MCF 10A (cell line): ENCODE results near the gene APBA2. TPM values are rescaled to one million over a fixed set of nuclear protein-coding genes. Genes with fewer than 3 reads are reported as not detected.

Experiments
- BruUV-seq: library from RNA; stranded (reverse); fragments of 400-500 nt; replicated peaks from 2 replicates; lab custom pipeline; 2021; lab: Mats Ljungman, UMichigan
- CTCF ChIA-PET: fragments of 300-600 bp; sonication (Branson Sonifier 250); formaldehyde crosslinking; extraction: SDS; loops from one replicate; lab custom pipeline; 2021; ENCODE audit warnings: antibody characterized with exemption, inconsistent platforms; lab: Yijun Ruan, JAX
- POLR2A ChIA-PET: fragments of 300-600, 350-650 bp; sonication (Branson Sonifier 250); formaldehyde crosslinking; extraction: SDS; loops from one replicate; lab custom pipeline; 2020; ENCODE audit warnings: antibody characterized with exemption, inconsistent platforms; lab: Yijun Ruan, JAX
- DNase-seq: peaks from one replicate; pipeline ENCODE4 v3.0.0-alpha.2; 2018; ENCODE audit not compliant: unreplicated experiment
- H3K27ac Mint-ChIP-seq: one replicate; pipeline ENCODE4 v1.8.0; 2022; ENCODE audit warnings: mild to moderate bottlenecking, low read depth, mixed read lengths; ENCODE audit not compliant: unreplicated experiment
- H3K27me3 Mint-ChIP-seq: one replicate; pipeline ENCODE4 v1.8.0; 2022; ENCODE audit warnings: mixed read lengths; ENCODE audit not compliant: insufficient read depth, unreplicated experiment
- H3K36me3 Mint-ChIP-seq: one replicate; pipeline ENCODE4 v1.8.0; 2022; ENCODE audit warnings: mild to moderate bottlenecking, moderate library complexity, mixed read lengths; ENCODE audit not compliant: insufficient read depth, unreplicated experiment
- H3K4me1 Mint-ChIP-seq: one replicate; pipeline ENCODE4 v1.8.0; 2022; ENCODE audit warnings: mixed read lengths; ENCODE audit not compliant: insufficient read depth, unreplicated experiment
- H3K4me3 Mint-ChIP-seq: one replicate; pipeline ENCODE4 v1.8.0; 2022; ENCODE audit warnings: mild to moderate bottlenecking, moderate library complexity, mixed read lengths; ENCODE audit not compliant: unreplicated experiment
- H3K9me3 Mint-ChIP-seq: one replicate; pipeline ENCODE4 v1.8.0; 2022; ENCODE audit warnings: mixed read lengths; ENCODE audit not compliant: unreplicated experiment
- CTCF ChIP-seq: fragments of 200-600 bp; IDR thresholded peaks from one replicate; pipeline ENCODE4 v1.8.0; 2022; ENCODE audit warnings: antibody characterized with exemption, mild to moderate bottlenecking; ENCODE audit not compliant: unreplicated experiment
- intact Hi-C: fragments of 100-400 bp; cut with micrococcal nuclease; formaldehyde crosslinking; loops from 2 replicates; pipeline ENCODE4 v1.14.1; 2022
- total RNA-seq: library from RNA; stranded (reverse); gene quantifications from 2 replicates; pipeline ENCODE4 v1.2.3, GENCODE V29; 2022

APBA2 gene
- total RNA-seq, 1 experiment from 2014 or later, result not detected

- H3K27me3 Mint-ChIP-seq, result no peaks in the 10 kb centered on the region
- H3K27ac Mint-ChIP-seq, result no peak overlapping the region
- no peak for DNase-seq
- POLR2A ChIA-PET, result interaction anchor here (0.6 kb wide), 1 partner anchor 77 kb away, joined by 3 read pairs; no protein-coding TSS in a partner anchor
- H3K4me3 Mint-ChIP-seq, result no peak overlapping the region
- intact Hi-C loops, result no loop called here
- H3K4me1 Mint-ChIP-seq, result no peaks in the 10 kb centered on the region
- no peak for TF ChIP-seq CTCF
- CTCF ChIA-PET, result interaction anchor here (0.6 to 1.2 kb wide), 2 partner anchors 20 to 32 kb away, joined by 3 read pairs; no protein-coding TSS in a partner anchor
- no peaks in the 10 kb centered on the region for H3K9me3 Mint-ChIP-seq
- no peaks in the 10 kb centered on the region for H3K36me3 Mint-ChIP-seq
- BruUV-seq, result no TSS peak
Measured at GRCh38 chr15:29121907-29122306, 236.1 kb downstream of the APBA2 start.

DNA sequence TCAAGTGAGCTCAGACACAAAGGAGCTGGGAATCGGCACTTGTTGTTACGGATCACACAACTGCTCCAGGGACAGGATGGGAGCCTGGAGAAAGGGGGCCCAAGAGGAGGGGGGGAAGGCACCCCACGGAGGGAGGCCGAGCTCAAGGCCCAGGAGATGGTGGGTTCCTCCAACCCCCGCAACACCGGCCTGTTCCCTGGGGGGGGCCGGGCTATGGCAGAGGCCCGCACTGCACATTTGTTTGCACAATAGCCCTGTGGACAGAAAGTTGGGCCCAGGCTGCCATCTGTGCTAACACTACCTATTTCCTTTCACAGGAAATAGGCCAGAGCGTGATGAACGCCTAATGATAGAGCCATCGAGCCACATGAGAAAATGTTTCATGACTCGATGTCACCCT lies 236.7 kb downstream of the APBA2 start:
- no TSS peak for BruUV-seq
- Mint-ChIP-seq H3K4me3 (no peak overlapping the region), H3K36me3 (no peaks in the 10 kb centered on the region), H3K9me3 (no peaks in the 10 kb centered on the region), H3K27me3 (no peaks in the 10 kb centered on the region), H3K27ac (no peak overlapping the region), H3K4me1 (no peaks in the 10 kb centered on the region)
- POLR2A ChIA-PET, result interaction anchor here (0.6 kb wide), 1 partner anchor 76 kb away, joined by 3 read pairs; no protein-coding TSS in a partner anchor
- CTCF ChIA-PET, result interaction anchor here (1.2 kb wide), 1 partner anchor 21 kb away, joined by 3 read pairs; no protein-coding TSS in a partner anchor
- DNase-seq, result no peak
- no peak for TF ChIP-seq CTCF
- intact Hi-C loops, result no loop called here

DNA sequence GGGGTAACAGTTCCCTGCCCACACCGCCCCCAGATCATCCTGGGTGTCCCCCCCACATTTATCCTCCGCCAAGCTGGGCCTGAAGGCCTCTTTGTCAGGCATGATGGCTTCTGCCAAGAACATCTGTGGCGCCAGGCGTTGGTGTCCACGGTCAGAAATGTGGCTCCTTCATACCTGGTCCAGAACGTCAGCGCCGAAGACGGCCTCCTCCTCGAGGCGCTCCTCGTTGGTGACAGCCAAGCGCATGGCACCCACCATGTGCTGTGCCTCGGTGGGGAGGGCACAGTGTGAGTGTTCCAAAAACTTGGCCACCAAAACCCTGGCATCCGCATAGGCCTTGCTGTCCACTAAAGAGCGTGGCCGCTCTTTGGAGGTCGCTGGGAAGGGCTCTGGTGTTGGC lies 237.4 kb downstream of the APBA2 start:
- no peak overlapping the region for H3K27ac Mint-ChIP-seq
- intact Hi-C loops, result no loop called here
- H3K36me3 Mint-ChIP-seq, result no peaks in the 10 kb centered on the region
- CTCF ChIA-PET, result interaction anchor here (0.7 kb wide), 1 partner anchor 8 kb away, joined by 3 read pairs; no protein-coding TSS in a partner anchor
- no peaks in the 10 kb centered on the region for H3K9me3 Mint-ChIP-seq
- POLR2A ChIA-PET, result no interaction called here
- no peak for TF ChIP-seq CTCF
- no peaks in the 10 kb centered on the region for H3K27me3 Mint-ChIP-seq
- no peaks in the 10 kb centered on the region for H3K4me1 Mint-ChIP-seq
- H3K4me3 Mint-ChIP-seq, result no peak overlapping the region
- no TSS peak for BruUV-seq
- DNase-seq, result no peak

DNA sequence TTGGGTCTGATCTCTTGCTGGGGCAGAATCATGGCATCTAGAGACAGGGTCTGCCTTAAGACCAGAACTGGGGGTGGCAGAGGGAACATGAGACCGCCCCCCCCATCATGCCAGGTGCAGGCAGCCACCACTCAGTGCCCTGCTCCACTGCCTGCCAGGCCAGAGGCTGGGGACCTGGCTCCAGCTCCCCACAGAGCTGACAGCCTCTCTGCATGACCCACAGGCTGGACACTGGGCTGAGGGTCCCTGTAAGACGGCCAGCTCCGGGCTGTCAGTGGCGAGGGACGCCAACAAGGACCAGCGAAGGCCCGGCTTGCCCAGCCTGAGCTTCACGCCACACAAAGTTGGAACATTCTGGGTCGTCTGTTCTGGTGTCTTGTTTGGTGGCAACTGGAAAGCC lies 238.2 kb downstream of the APBA2 start:
- no peak overlapping the region for H3K4me3 Mint-ChIP-seq
- H3K27me3 Mint-ChIP-seq, result no peaks in the 10 kb centered on the region
- no peaks in the 10 kb centered on the region for H3K9me3 Mint-ChIP-seq
- no peak overlapping the region for H3K27ac Mint-ChIP-seq
- H3K4me1 Mint-ChIP-seq, result no peaks in the 10 kb centered on the region
- ChIA-PET POLR2A (no interaction called here), CTCF (interaction anchor here (0.6 to 0.7 kb wide), 2 partner anchors 9 to 79 kb away, joined by 3 read pairs; no protein-coding TSS in a partner anchor)
- TF ChIP-seq CTCF, result no peak
- no peak for DNase-seq
- no TSS peak for BruUV-seq
- H3K36me3 Mint-ChIP-seq, result no peaks in the 10 kb centered on the region
- intact Hi-C loops, result no loop called here
